ENCODE measurements around the gene CUX1. TPM values are rescaled to one million over a fixed set of nuclear protein-coding genes. Genes with fewer than 3 reads are reported as not detected.

The CUX1 gene
- total RNA-seq, 1 donor from 2014 or later = 101 TPM

GRCh38 chr7:101976411-101976810 lies 159.0 kb downstream of the CUX1 start:
- DNase-seq (ENCODE audit: low spot score in 2 of 2) = no peak
- no peaks in the 10 kb centered on the region for H3K4me1 ChIP-seq
- H3K27me3 ChIP-seq = no peaks in the 10 kb centered on the region
- no peaks in the 10 kb centered on the region for H3K9me3 ChIP-seq
- no peak overlapping the region for H3K4me3 ChIP-seq
- H3K27ac ChIP-seq = no peak overlapping the region
- TF ChIP-seq, protein P1, sequence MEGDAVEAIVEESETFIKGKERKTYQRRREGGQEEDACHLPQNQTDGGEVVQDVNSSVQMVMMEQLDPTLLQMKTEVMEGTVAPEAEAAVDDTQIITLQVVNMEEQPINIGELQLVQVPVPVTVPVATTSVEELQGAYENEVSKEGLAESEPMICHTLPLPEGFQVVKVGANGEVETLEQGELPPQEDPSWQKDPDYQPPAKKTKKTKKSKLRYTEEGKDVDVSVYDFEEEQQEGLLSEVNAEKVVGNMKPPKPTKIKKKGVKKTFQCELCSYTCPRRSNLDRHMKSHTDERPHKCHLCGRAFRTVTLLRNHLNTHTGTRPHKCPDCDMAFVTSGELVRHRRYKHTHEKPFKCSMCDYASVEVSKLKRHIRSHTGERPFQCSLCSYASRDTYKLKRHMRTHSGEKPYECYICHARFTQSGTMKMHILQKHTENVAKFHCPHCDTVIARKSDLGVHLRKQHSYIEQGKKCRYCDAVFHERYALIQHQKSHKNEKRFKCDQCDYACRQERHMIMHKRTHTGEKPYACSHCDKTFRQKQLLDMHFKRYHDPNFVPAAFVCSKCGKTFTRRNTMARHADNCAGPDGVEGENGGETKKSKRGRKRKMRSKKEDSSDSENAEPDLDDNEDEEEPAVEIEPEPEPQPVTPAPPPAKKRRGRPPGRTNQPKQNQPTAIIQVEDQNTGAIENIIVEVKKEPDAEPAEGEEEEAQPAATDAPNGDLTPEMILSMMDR (IDR thresholded peaks at IDR 0.05) = no peak
- intact Hi-C loops (cut with DNase I) = no loop called here
- H3K36me3 ChIP-seq = no peaks in the 10 kb centered on the region

DNA sequence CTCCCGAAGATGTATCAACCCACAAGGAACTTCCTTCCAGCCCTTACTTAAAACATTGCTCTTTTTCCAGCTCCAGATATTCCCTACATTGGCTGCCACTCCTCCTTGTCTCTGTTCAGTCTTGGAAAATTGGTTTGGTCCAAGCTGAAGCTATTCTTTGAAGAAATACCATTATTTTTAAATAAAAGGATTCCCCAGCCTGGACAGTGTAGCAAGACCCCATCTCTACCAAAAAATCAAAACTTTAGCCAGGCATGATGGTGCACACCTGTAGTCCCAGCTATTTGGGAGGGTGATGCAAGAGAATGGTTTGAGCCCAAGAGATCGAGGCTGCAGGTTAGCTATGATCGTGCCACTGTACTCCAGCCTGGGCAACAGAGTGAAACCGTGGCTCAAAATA lies 159.8 kb downstream of the CUX1 start:
- DNase-seq (ENCODE audit: low spot score in 2 of 2) = no peak
- no peak overlapping the region for H3K4me3 ChIP-seq
- H3K4me1 ChIP-seq = no peaks in the 10 kb centered on the region
- H3K27me3 ChIP-seq = no peaks in the 10 kb centered on the region
- TF ChIP-seq, protein P1 (IDR thresholded peaks at IDR 0.05) = no peak
- H3K36me3 ChIP-seq = no peaks in the 10 kb centered on the region
- no peaks in the 10 kb centered on the region for H3K9me3 ChIP-seq
- intact Hi-C loops (cut with DNase I) = no loop called here
- H3K27ac ChIP-seq = no peak overlapping the region

DNA sequence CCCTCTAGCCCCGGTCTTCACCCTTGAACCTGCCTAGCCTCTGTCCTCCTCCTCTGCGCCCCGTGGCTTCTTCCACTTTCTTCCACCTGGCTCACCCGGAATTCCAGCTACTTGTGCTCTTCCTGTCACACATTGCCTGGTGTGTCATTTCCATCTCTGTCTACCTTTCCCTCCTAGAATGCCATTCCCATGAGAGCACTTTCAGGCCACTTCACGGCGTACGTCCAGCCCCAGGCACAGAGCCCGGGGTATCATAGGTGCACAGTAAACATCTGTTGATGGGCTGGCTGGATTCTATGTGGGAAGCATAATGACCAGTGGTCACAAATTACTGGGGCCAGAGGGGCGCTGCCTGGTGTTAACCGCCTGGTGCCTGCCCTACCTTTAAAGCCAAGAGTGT lies 161.3 kb downstream of the CUX1 start:
- Histone ChIP-seq H3K27me3 (no peaks in the 10 kb centered on the region), H3K36me3 (no peaks in the 10 kb centered on the region), H3K9me3 (no peaks in the 10 kb centered on the region), H3K4me3 (no peak overlapping the region), H3K27ac (no peak overlapping the region), H3K4me1 (no peaks in the 10 kb centered on the region)
- no peak for DNase-seq (ENCODE audit: low spot score in 2 of 2)
- intact Hi-C loops (cut with DNase I) = no loop called here
- TF ChIP-seq, protein P1 (IDR thresholded peaks at IDR 0.05) = no peak

DNA sequence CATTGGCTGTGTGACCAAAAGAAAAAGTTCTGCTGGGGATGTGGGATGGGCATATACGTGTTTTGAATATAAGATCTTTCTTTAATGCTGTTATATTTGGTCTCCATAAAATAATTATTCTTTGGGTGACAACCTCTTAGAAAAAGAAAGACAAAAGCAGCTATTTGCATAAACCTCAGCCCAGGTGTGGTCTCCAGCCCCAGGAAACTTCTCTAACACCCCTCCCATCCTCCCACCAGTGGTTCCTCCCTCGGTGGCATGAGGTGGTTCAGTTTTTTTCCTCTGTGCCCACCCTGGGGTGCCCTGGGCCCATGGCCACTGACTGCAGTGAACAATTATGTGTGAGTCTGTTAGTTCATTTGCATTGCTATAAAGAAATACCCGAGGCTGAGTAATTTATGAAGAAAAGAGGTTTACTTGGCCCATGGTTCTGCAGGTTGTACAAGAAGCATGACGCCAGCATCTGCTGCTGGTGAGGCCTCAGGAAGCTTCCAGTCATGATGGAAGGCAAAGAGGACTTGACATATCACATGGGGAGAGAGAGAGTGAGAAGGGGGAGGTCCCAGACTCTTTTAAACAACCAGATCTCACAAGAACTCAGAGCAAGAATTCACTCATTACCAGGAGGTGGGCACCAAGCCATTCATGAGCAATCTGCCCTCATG lies 165.9 kb downstream of the CUX1 start:
- intact Hi-C loops (cut with DNase I) = no loop called here
- Histone ChIP-seq H3K27me3 (no peaks in the 10 kb centered on the region), H3K9me3 (no peaks in the 10 kb centered on the region), H3K36me3 (no peaks in the 10 kb centered on the region), H3K27ac (no peak overlapping the region), H3K4me3 (no peak overlapping the region), H3K4me1 (peaks cover 0 to 4% of the 10 kb centered on the region in 2 donors)
- DNase-seq (ENCODE audit: low spot score in 2 of 2) = no peak
- TF ChIP-seq, protein P1 (IDR thresholded peaks at IDR 0.05) = no peak

GRCh38 chr7:101984133-101984879 lies 166.9 kb downstream of the CUX1 start:
- H3K27me3 ChIP-seq = no peaks in the 10 kb centered on the region
- DNase-seq (ENCODE audit: low spot score in 2 of 2) = no peak
- intact Hi-C loops (cut with DNase I) = no loop called here
- no peak overlapping the region for H3K27ac ChIP-seq
- H3K4me1 ChIP-seq = peaks cover 0 to 4% of the 10 kb centered on the region in 2 donors
- H3K9me3 ChIP-seq = no peaks in the 10 kb centered on the region
- TF ChIP-seq, protein P1 (IDR thresholded peaks at IDR 0.05) = no peak
- no peak overlapping the region for H3K4me3 ChIP-seq
- H3K36me3 ChIP-seq = no peaks in the 10 kb centered on the region
